GM12878 (cell line): ENCODE results near the gene IKBKG. TPM values are rescaled to one million over a fixed set of nuclear protein-coding genes. Genes with fewer than 3 reads are reported as not detected.

Experiments used
- ATAC-seq: fragments of 200-7000 bp; cut with Tn5 transposase; 3 replicates; pipeline ENCODE4 v1.9.1; 2020; ENCODE audit warnings: mild to moderate bottlenecking, moderate library complexity
- BruUV-seq: library from RNA; stranded (reverse); fragments of 400-500 nt; replicated peaks from 2 replicates; lab custom pipeline; 2021; lab: Mats Ljungman, UMichigan
- CTCF ChIA-PET: fragments of 300-600 bp; sonication (Branson Sonifier 250); formaldehyde crosslinking; extraction: SDS; loops from one replicate; lab custom pipeline; 2021; ENCODE audit warnings: inconsistent platforms; lab: Yijun Ruan, JAX
- POLR2A ChIA-PET: fragments of 350-600 bp; formaldehyde crosslinking; extraction: SDS; loops from one replicate; lab custom pipeline; 2021; ENCODE audit warnings: inconsistent platforms; lab: Charles Lee
- RAD21 ChIA-PET: fragments of 300-600 bp; sonication (Branson Sonifier 250); formaldehyde crosslinking; loops from one replicate; lab custom pipeline; 2023; ENCODE audit warnings: antibody characterized with exemption; ENCODE audit not compliant: unreplicated experiment; lab: Charles Lee
- SMC1A ChIA-PET: fragments of 300-600 bp; sonication (Branson Sonifier 250); formaldehyde crosslinking; loops from one replicate; lab custom pipeline; 2023; ENCODE audit not compliant: unreplicated experiment, uncharacterized antibody; lab: Charles Lee
- DNase-seq: peaks from one replicate; pipeline ENCODE4 v3.0.0-alpha.2; 2011; ENCODE audit warnings: low read depth, low spot score
- FAIRE-seq: peaks from 3 replicates; lab custom pipeline; 2011; peaks lifted over from hg19 to GRCh38; lab: Jason Lieb, UNC
- H2AFZ ChIP-seq: 2 replicates; pipeline ENCODE4 v1.6.0; 2011; ENCODE audit warnings: low read depth, low read length, control low read depth; ENCODE audit not compliant: control insufficient read depth
- H3K27ac ChIP-seq: 2 replicates; pipeline ENCODE4 v1.5.1; 2011; ENCODE audit warnings: control low read depth; ENCODE audit not compliant: control insufficient read depth, insufficient read depth
- H3K27me3 ChIP-seq, 2 experiments: replicated peaks in 1 of 2; 2 replicates each; pipeline versions ENCODE4 v1.6.0 to v1.6.1; 2011; ENCODE audit warnings: low read length in 1 of 2; ENCODE audit not compliant: control insufficient read depth in 2 of 2, insufficient read depth in 2 of 2
- H3K36me3 ChIP-seq, 2 experiments: 2 replicates each; pipeline ENCODE4 v1.5.1; 2011; ENCODE audit warnings: low read length in 1 of 2; ENCODE audit not compliant: control insufficient read depth in 2 of 2, insufficient read depth in 2 of 2
- H3K4me1 ChIP-seq: 2 replicates; pipeline ENCODE4 v1.6.1; 2011; ENCODE audit warnings: mild to moderate bottlenecking, low read length, moderate library complexity, mixed read lengths; ENCODE audit not compliant: control insufficient read depth, insufficient read depth
- H3K4me2 ChIP-seq: 2 replicates; pipeline ENCODE4 v1.6.0; 2011; ENCODE audit warnings: control low read depth; ENCODE audit not compliant: control insufficient read depth, insufficient read depth
- H3K4me3 ChIP-seq: fragments of 200-600 bp; sonication (generic); 2 replicates; pipeline ENCODE4 v1.5.1; 2016
- H3K79me2 ChIP-seq: 2 replicates; pipeline ENCODE4 v1.6.0; 2011; ENCODE audit warnings: low read length; ENCODE audit not compliant: control insufficient read depth, insufficient read depth
- H3K9ac ChIP-seq: 2 replicates; pipeline ENCODE4 v1.8.0; 2011; ENCODE audit warnings: low read length, control low read depth, mixed read lengths; ENCODE audit not compliant: control insufficient read depth, insufficient read depth
- H3K9me3 ChIP-seq: replicated peaks from 3 replicates; pipeline ENCODE4 v1.5.1; 2011; ENCODE audit warnings: mild to moderate bottlenecking, low read length; ENCODE audit not compliant: control insufficient read depth, insufficient read depth
- H4K20me1 ChIP-seq: 2 replicates; pipeline ENCODE4 v1.6.0; 2011; ENCODE audit not compliant: control insufficient read depth, insufficient read depth
- BACH1 ChIP-seq: fragments of 450-650 bp; IDR thresholded peaks from 2 replicates; pipeline ENCODE4 v1.6.1; 2017; ENCODE audit warnings: mild to moderate bottlenecking, borderline replicate concordance
- CBX5 ChIP-seq: sonication (generic); IDR thresholded peaks from 2 replicates; pipeline ENCODE4 v1.6.1; 2016; ENCODE audit warnings: low read depth, moderate library complexity, mild to moderate bottlenecking, inconsistent platforms
- DPF2 ChIP-seq: fragments of 450-650 bp; IDR thresholded peaks from 2 replicates; pipeline ENCODE4 v1.6.1; 2017; ENCODE audit warnings: mild to moderate bottlenecking
- EGR1 ChIP-seq, 2 experiments: IDR thresholded peaks; 1 replicate in 1 of 2; 2 replicates in 1 of 2; pipeline ENCODE4 v1.6.1; 2011 to 2012; ENCODE audit warnings: low read depth in 2 of 2, low read length in 2 of 2, borderline replicate concordance in 1 of 2, mild to moderate bottlenecking in 1 of 2, moderate library complexity in 1 of 2
- ETV6 ChIP-seq, 2 experiments: fragments of 450-650 bp in 1 of 2; IDR thresholded peaks in 1 of 2; conservative IDR thresholded peaks in 1 of 2; 2 replicates each; pipeline ENCODE4 v1.6.1; 2014; ENCODE audit warnings: antibody characterized with exemption in 1 of 2, borderline replicate concordance in 1 of 2, low read depth in 1 of 2, mild to moderate bottlenecking in 1 of 2, moderate library complexity in 1 of 2
- IRF5 ChIP-seq: fragments of 450-650 bp; IDR thresholded peaks from 2 replicates; pipeline ENCODE4 v1.6.1; 2017; ENCODE audit warnings: borderline replicate concordance
- LARP7 ChIP-seq: fragments of 450-650 bp; IDR thresholded peaks from 2 replicates; pipeline ENCODE4 v1.6.1; 2017; ENCODE audit warnings: mild to moderate bottlenecking
- MTA3 ChIP-seq: IDR thresholded peaks from 2 replicates; pipeline ENCODE4 v1.6.1; 2012; ENCODE audit warnings: low read length, inconsistent platforms, borderline replicate concordance
- NR2C1 ChIP-seq: fragments of 450-650 bp; IDR thresholded peaks from 2 replicates; pipeline ENCODE4 v1.6.1; 2017; ENCODE audit warnings: antibody characterized with exemption, mild to moderate bottlenecking, moderate library complexity
- PKNOX1 ChIP-seq: fragments of 450-650 bp; IDR thresholded peaks from 2 replicates; pipeline ENCODE4 v1.6.1; 2016; ENCODE audit warnings: mild to moderate bottlenecking
- POLR2A ChIP-seq: IDR thresholded peaks from 2 replicates; pipeline ENCODE4 v1.6.1; 2011; ENCODE audit warnings: low read depth, mild to moderate bottlenecking, low read length
- POLR2AphosphoS5 ChIP-seq: IDR thresholded peaks from 2 replicates; pipeline ENCODE4 v1.6.1; 2011; ENCODE audit warnings: mild to moderate bottlenecking, low read length, inconsistent platforms
- SUZ12 ChIP-seq: fragments of 200-600 bp; sonication (generic); IDR thresholded peaks from one replicate; pipeline ENCODE4 v1.6.1; 2018; ENCODE audit warnings: antibody characterized with exemption, mild to moderate bottlenecking; ENCODE audit not compliant: unreplicated experiment
- TARDBP ChIP-seq: IDR thresholded peaks from 2 replicates; pipeline ENCODE4 v1.6.1; 2016; ENCODE audit warnings: borderline replicate concordance
- TBL1XR1 ChIP-seq: IDR thresholded peaks from 2 replicates; pipeline ENCODE4 v1.6.1; 2012; ENCODE audit warnings: low read depth, low read length, improper control_type of control experiment
- TCF12 ChIP-seq: IDR thresholded peaks from 2 replicates; pipeline ENCODE4 v1.6.1; 2011; ENCODE audit warnings: low read depth, mild to moderate bottlenecking, low read length
- YY1 ChIP-seq: IDR thresholded peaks from 2 replicates; pipeline ENCODE4 v1.6.1; 2011; ENCODE audit warnings: low read depth, mild to moderate bottlenecking, low read length
- ZNF207 ChIP-seq: fragments of 450-650 bp; IDR thresholded peaks from 2 replicates; pipeline ENCODE4 v1.6.1; 2014; ENCODE audit warnings: antibody characterized with exemption, mild to moderate bottlenecking, borderline replicate concordance
- ZNF384 ChIP-seq: IDR thresholded peaks from 2 replicates; pipeline ENCODE4 v1.6.1; 2012; ENCODE audit warnings: low read depth, mild to moderate bottlenecking, low read length, improper control_type of control experiment, borderline replicate concordance
- WGBS: methylation state at CpG from one replicate; pipeline ENCODE4 v1.1.6; 2016; ENCODE audit warnings: low lambda C conversion rate; ENCODE audit not compliant: insufficient replicate concordance, insufficient coverage; ENCODE audit errors: missing lambda C conversion rate; 5-methylcytosine and 5-hydroxymethylcytosine counted together
- in situ Hi-C: fragments of 300-500 bp; cut with MboI; formaldehyde crosslinking; loops from 9 replicates; pipeline ENCODE4 v1.14.3; 2018; ENCODE audit warnings: mixed read lengths
- intact Hi-C: fragments of 100-400 bp; cut with micrococcal nuclease; formaldehyde crosslinking; loops from one replicate; pipeline ENCODE4 v1.14.2; 2022; ENCODE audit not compliant: unreplicated experiment
- polyA plus RNA-seq, 11 experiments: library from polyadenylated mRNA; depleted of rRNA in 4 of 11; unstranded in 6 of 11; stranded (reverse) in 5 of 11; fragments of >200 nt; fragmentation: Nextera tagmentation in 4 of 11; fragmentation: Illumina TruSeq in 1 of 11; extraction: Ambion mirVana in 4 of 11; extraction: Trizol in 1 of 11; gene quantifications; 1 replicate in 1 of 11; 2 replicates in 10 of 11; pipeline versions ENCODE4 v1.2.1 to v1.2.3, GENCODE V29; 2011 to 2016; ENCODE audit warnings: inconsistent platforms in 2 of 11, missing spikeins in 2 of 11, low read depth in 1 of 11
- total RNA-seq, 4 experiments: library from RNA; depleted of rRNA in 3 of 4; stranded (reverse); fragments of >200 nt in 3 of 4; fragmentation: Illumina TruSeq in 1 of 4; extraction: Trizol in 1 of 4; gene quantifications; 2 replicates each; pipeline versions ENCODE4 v1.2.1 to v1.2.3, GENCODE V29; 2013 to 2021

Gene IKBKG
- total and polyA plus RNA-seq, 10 of the 15 experiments (the other 5 are each of a cell fraction or from before 2014, with no cell fraction given): 0.35 to 30.7 (median 16.7) TPM

DNA sequence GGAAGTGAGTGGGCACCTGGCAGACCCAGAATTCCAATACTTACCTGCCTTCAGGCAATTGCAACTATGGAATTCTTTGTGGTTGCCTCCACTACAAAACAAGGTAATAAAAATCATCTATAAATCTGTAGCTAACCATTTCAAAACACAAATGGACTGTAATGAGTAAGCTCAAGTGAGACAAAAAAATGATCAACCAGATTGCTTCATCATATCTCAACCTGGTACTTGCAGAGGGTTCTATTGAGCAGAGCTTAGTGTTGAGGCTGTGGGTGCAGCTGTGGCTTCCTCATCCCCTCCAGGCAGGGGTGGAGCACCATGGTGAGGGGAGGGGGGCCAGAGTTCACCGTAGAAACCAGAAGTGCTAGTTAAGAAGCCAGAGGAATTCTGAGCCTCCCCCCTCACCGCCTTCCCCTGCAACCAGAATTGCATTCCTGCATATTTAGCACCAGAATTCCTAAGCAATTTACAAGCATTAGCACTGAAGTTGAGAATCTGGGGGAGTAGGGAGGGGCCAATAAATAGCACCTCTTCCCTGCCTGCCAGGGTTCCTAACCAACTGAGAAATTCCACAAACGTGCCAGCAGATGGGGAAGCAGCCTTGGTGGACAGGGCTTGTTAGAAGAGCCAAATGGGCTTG, 49.0 kb downstream of the IKBKG start:
- ATAC-seq: no peak
- ChIA-PET SMC1A (no interaction called here), POLR2A (interaction anchor here (0.6 kb wide), 1 partner anchor 52 kb away, joined by 6 read pairs; no protein-coding TSS in a partner anchor), RAD21 (no interaction called here), CTCF (no interaction called here)
- no peaks in the 10 kb centered on the region for H3K79me2 ChIP-seq
- intact Hi-C loops (no loop called here), in situ Hi-C loops (loop anchor here (25.0 kb wide), 1 partner anchor 141 kb away; no protein-coding TSS in a partner anchor)
- H3K4me3 ChIP-seq: no peak overlapping the region
- FAIRE-seq: no peak
- H3K36me3 ChIP-seq: no peaks in the 10 kb centered on the region
- H3K9me3 ChIP-seq: no peaks in the 10 kb centered on the region; the same call in 2 of the 3 replicates
- no peaks in the 10 kb centered on the region for H3K27me3 ChIP-seq
- H3K27ac ChIP-seq: no peak overlapping the region
- H4K20me1 ChIP-seq: no peaks in the 10 kb centered on the region
- no peak overlapping the region for H3K4me2 ChIP-seq
- TF ChIP-seq BACH1: no peak
- no peak for TF ChIP-seq POLR2AphosphoS5
- no peak for TF ChIP-seq CBX5
- TF ChIP-seq ZNF384: no peak
- no peak for TF ChIP-seq LARP7
- TF ChIP-seq TCF12: no peak
- TF ChIP-seq IRF5: no peak
- no peak for TF ChIP-seq TARDBP
- TF ChIP-seq YY1: no peak
- no peak for TF ChIP-seq NR2C1
- TF ChIP-seq EGR1 (IDR thresholded peaks at IDR 0.05; ENCODE audit: borderline replicate concordance in 1 of 2, low read depth in 2 of 2, low read length in 2 of 2): no peak
- TF ChIP-seq TBL1XR1: no peak
- no peak for TF ChIP-seq POLR2A
- TF ChIP-seq MTA3: no peak
- no peak for TF ChIP-seq PKNOX1
- TF ChIP-seq DPF2: no peak
- no peak for TF ChIP-seq SUZ12
- TF ChIP-seq ETV6 (conservative IDR thresholded peaks at IDR 0.05 in 1 of 2, IDR thresholded peaks at IDR 0.05 in 1 of 2; ENCODE audit: borderline replicate concordance in 1 of 2, low read depth in 1 of 2): no peak
- TF ChIP-seq ZNF207: no peak
- DNase-seq: no peak
- no TSS peak for BruUV-seq
- H2AFZ ChIP-seq: no peak overlapping the region
- no peak overlapping the region for H3K9ac ChIP-seq
- WGBS: 16% methylated on average over 3 of the region's 3 CpGs
- H3K4me1 ChIP-seq: no peaks in the 10 kb centered on the region
